Measurements from ENCODE around the gene REXO4. TPM values are rescaled to one million over a fixed set of nuclear protein-coding genes. Genes with fewer than 3 reads are reported as not detected.

REXO4 gene
- total RNA-seq, 1 donor from 2014 or later: 22.5 TPM

DNA sequence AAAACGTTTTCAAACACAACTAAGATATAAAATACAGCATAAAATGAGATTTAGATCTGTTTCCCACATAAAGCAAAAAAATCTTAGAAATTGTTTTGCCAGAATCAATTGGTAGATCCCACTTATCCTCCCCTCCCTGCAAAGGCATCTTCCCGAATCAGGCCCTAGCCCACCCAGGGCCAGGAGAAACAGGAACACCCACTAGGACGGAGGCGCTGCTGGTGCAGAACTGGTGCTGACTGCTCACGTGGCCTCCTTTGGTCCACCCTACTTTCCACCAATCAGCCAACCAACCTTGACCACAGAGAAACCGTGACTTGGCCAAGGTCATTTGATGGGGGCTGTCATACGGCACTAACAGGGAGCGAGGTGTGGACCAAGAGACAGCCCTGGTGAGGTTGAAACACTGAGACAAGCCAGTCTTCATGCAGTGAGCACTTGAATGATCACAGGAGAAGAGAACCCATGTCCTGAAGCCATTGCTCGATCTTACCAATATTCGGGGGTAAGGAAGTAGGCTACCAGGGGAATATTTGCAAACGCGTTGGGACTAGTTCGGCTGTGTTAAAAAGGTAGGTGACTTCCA lies 56.2 kb downstream of the REXO4 start:
- TF ChIP-seq EZH2 (IDR thresholded peaks at IDR 0.05; ENCODE audit: insufficient read depth, low read length) (no peak), CTCF (IDR thresholded peaks at IDR 0.05; ENCODE audit: insufficient read depth, low read depth, low read length) (no peak)
- Histone ChIP-seq H2AFZ (ENCODE audit: low read depth, low read length) (no peak overlapping the region), H3K27ac (ENCODE audit: low read depth, low read length) (no peak overlapping the region), H3K79me2 (ENCODE audit: insufficient read depth, low read length) (peaks cover 92% of the 10 kb centered on the region), H3K36me3 (ENCODE audit: insufficient read depth, low read length) (peaks cover 53% of the 10 kb centered on the region), H3K4me2 (ENCODE audit: low read length) (no peak overlapping the region), H3K4me3 (ENCODE audit: insufficient read depth, low read depth, low read length) (no peak overlapping the region), H3K27me3 (ENCODE audit: insufficient read depth, low read length) (no peaks in the 10 kb centered on the region), H3K4me1 (ENCODE audit: insufficient read depth, low read length) (peaks cover 9% of the 10 kb centered on the region), H3K9me3 (ENCODE audit: insufficient read depth, low read depth, low read length) (no peaks in the 10 kb centered on the region), H4K20me1 (ENCODE audit: insufficient read depth, low read length) (peaks cover 94% of the 10 kb centered on the region), H3K9ac (ENCODE audit: low read length) (no peak overlapping the region)
- FAIRE-seq: no peak
- DNase-seq (ENCODE audit: low read depth): no peak
- Mint-ChIP-seq H3K9me3 (ENCODE audit: unreplicated experiment) (no peaks in the 10 kb centered on the region), H3K4me3 (ENCODE audit: unreplicated experiment) (no peak overlapping the region), H3K27me3 (ENCODE audit: low read depth, unreplicated experiment) (no peaks in the 10 kb centered on the region), H3K27ac (ENCODE audit: unreplicated experiment) (peak overlapping the region; percentile 75), H3K36me3 (ENCODE audit: low read depth, unreplicated experiment) (peaks cover 11% of the 10 kb centered on the region), H3K4me1 (ENCODE audit: low read depth, unreplicated experiment) (peaks cover 31% of the 10 kb centered on the region)

DNA sequence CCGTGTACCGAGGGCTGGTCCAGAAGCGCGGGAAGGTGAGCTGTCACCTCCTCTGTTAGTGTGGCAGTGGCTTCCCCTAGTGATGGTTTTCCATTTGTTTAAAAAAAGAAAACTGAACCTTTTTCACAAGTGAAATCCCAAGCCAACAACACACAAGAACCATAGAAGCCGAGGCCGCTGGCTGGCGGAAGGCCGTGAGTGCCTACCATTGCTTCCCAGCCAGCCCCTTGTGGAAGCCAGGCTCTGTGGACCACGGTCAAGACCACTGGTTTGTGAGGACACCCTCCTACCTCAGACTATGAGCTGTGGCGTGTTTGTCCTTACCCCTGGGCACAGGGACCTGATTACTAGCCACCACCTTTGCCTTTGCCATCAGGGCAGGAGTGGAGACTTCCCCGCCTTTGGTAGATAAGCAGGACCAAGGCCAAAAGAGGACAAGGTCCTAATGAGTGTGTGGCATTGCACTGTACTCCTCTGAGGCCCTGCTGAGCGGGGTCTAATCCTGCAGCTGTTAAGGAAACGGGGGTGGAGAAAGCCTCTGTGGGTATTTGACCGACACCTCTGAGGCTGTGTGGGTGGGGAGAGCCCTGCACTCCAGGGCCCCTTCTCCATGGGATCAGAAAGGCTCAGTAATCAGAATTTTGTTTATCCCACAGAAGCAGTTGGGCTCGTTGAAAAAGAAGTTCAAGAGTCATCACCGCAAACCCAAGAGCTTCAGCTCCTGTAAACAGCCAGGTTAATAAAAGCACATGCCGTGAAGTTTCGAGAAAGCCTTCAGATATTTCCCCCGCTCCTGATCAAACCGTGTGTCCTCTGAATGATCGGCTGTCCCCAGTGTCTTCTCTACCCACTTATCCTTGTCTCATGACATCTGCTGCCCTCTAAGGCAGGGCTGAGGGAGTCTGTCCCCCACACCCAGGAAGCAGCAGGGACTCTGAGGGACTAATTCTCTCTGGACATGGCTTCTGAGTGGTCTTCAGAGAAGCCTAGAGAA lies 57.1 kb downstream of the REXO4 start:
- Histone ChIP-seq H2AFZ (ENCODE audit: low read depth, low read length) (no peak overlapping the region), H3K9me3 (ENCODE audit: insufficient read depth, low read depth, low read length) (no peaks in the 10 kb centered on the region), H3K9ac (ENCODE audit: low read length) (no peak overlapping the region), H3K4me1 (ENCODE audit: insufficient read depth, low read length) (peaks cover 10% of the 10 kb centered on the region), H3K4me2 (ENCODE audit: low read length) (no peak overlapping the region), H4K20me1 (ENCODE audit: insufficient read depth, low read length) (peaks cover 88% of the 10 kb centered on the region), H3K27me3 (ENCODE audit: insufficient read depth, low read length) (no peaks in the 10 kb centered on the region), H3K4me3 (ENCODE audit: insufficient read depth, low read depth, low read length) (no peak overlapping the region), H3K79me2 (ENCODE audit: insufficient read depth, low read length) (peaks cover 89% of the 10 kb centered on the region), H3K27ac (ENCODE audit: low read depth, low read length) (no peak overlapping the region), H3K36me3 (ENCODE audit: insufficient read depth, low read length) (peaks cover 46% of the 10 kb centered on the region)
- Mint-ChIP-seq H3K4me3 (ENCODE audit: unreplicated experiment) (no peak overlapping the region), H3K9me3 (ENCODE audit: unreplicated experiment) (no peaks in the 10 kb centered on the region), H3K36me3 (ENCODE audit: low read depth, unreplicated experiment) (peaks cover 11% of the 10 kb centered on the region), H3K4me1 (ENCODE audit: low read depth, unreplicated experiment) (peaks cover 31% of the 10 kb centered on the region), H3K27me3 (ENCODE audit: low read depth, unreplicated experiment) (no peaks in the 10 kb centered on the region), H3K27ac (ENCODE audit: unreplicated experiment) (peak overlapping the region; percentile 75)
- no peak for FAIRE-seq
- no peak for DNase-seq (ENCODE audit: low read depth)
- TF ChIP-seq CTCF (IDR thresholded peaks at IDR 0.05; ENCODE audit: insufficient read depth, low read depth, low read length) (no peak), EZH2 (IDR thresholded peaks at IDR 0.05; ENCODE audit: insufficient read depth, low read length) (no peak)

All from astrocyte (in vitro differentiated cells and primary cell).